HG03520 (cell line): Measurements from ENCODE around the gene ELMO1.

Source experiments
- ATAC-seq: cut with Tn5 transposase; IDR thresholded peaks from one replicate; pipeline ENCODE4 v1.9.1; 2021; ENCODE audit warnings: mild to moderate bottlenecking, moderate library complexity; ENCODE audit not compliant: unreplicated experiment

ELMO1 gene, protein sequence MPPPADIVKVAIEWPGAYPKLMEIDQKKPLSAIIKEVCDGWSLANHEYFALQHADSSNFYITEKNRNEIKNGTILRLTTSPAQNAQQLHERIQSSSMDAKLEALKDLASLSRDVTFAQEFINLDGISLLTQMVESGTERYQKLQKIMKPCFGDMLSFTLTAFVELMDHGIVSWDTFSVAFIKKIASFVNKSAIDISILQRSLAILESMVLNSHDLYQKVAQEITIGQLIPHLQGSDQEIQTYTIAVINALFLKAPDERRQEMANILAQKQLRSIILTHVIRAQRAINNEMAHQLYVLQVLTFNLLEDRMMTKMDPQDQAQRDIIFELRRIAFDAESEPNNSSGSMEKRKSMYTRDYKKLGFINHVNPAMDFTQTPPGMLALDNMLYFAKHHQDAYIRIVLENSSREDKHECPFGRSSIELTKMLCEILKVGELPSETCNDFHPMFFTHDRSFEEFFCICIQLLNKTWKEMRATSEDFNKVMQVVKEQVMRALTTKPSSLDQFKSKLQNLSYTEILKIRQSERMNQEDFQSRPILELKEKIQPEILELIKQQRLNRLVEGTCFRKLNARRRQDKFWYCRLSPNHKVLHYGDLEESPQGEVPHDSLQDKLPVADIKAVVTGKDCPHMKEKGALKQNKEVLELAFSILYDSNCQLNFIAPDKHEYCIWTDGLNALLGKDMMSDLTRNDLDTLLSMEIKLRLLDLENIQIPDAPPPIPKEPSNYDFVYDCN

DNA sequence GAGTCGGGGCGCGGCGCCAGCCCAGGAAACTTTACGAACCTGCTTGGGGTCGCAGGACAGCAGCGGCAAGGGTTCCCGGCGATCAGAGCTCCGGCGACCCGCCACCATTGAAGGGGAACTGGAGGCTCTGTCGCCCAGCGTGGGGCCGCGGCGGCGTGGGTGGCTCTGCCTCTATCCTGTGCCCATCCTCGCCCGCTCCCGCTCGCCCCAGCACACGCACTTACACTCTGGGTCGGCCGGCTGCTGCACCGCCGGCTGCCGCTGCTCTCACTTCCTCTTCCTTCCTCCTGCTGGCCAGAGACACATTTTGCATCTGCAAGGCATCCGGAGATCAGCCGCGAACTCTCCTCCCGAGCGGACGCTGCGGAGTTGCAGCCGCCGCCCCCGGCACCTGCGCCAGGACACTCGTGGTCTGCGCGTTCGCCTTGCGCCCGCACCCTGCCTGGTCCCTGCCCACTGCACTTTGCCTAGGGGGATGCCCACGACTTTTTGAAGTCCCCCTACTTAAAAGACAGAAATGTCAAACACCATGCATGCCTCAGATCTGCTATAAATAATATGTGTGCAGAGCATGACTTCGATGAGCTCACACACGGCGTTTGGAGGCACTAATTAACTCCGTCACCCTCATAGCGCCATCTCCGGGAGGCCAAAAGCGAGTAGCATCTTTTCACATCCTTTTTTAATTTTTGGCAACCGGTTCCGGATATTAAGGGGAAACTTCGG lies at the start of gene ELMO1:
Gene ELMO1 (minus strand): TSS at position 229 of the 726 bp plus-strand sequence. CDS start 106,174 bp downstream, outside the sequence.
- ATAC-seq: peak; percentile 95

- no peak for ATAC-seq
Observed at GRCh38 chr7:37497576-37497975, 48.9 kb upstream of the ELMO1 start.

- ATAC-seq: no peak
Observed at GRCh38 chr7:37495574-37496184, 47.0 kb upstream of the ELMO1 start.

- peak; percentile 77 for ATAC-seq
Observed at GRCh38 chr7:37494926-37495325, 46.3 kb upstream of the ELMO1 start.

DNA sequence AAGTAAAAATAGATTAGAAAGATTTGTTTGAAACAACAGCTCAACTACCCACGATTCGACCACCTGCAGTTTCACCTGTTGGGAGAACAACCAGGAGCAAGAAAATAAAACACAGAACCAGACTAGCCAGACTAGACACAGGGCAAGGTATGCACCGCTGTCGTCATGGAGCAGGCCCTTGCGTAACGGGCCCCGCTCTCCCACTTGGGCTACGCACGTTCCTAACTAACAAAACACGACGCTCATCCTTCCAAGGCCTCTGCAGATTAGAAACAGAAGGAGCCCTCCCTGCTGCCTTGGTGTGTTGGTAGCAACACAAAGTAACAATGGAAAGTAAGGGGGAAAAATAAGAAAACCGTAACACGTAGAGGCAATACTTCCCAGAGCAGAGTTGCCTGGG lies 45.1 kb upstream of the ELMO1 start:
- ATAC-seq: no peak

DNA sequence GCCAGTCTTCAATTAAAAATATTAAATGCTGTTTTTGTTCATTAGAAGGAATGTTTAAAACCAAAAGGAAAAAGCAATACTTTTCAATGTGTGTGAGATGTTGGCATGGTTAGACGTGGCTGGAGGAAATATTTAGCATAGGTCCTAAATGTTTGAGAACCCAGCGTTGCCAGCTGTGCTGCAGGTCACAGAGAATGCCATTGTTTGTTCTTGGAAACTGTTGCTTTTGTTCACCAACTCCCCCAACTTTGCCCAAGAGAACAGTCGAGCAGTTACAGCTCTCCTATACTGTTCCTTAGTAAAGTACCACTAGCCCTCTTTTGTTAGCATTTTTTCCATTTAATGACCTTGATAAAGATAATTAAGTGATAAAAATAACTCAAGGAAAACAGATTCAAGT lies 44.5 kb upstream of the ELMO1 start:
- no peak for ATAC-seq

- ATAC-seq: no peak
Observed at GRCh38 chr7:37491919-37492694, 43.4 kb upstream of the ELMO1 start.

DNA sequence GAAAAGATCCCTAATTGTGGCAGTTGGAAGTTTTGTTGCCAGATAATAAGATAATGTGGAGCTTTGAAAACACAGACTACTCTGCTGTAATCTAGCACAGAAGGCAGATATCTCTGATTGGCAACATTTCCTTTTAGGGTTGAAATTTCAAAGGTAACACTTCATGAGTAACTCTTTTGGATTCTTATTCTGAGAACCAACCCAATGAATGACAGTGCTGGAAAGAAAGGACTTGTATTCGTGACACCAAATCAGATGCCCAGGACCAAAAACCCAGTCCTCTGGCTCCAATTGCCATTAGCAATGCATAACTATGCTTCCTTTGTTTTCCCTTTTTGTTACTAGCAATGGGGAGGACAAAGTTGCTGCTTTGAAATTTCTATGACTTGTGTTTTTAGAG lies 41.0 kb upstream of the ELMO1 start:
- ATAC-seq: no peak

DNA sequence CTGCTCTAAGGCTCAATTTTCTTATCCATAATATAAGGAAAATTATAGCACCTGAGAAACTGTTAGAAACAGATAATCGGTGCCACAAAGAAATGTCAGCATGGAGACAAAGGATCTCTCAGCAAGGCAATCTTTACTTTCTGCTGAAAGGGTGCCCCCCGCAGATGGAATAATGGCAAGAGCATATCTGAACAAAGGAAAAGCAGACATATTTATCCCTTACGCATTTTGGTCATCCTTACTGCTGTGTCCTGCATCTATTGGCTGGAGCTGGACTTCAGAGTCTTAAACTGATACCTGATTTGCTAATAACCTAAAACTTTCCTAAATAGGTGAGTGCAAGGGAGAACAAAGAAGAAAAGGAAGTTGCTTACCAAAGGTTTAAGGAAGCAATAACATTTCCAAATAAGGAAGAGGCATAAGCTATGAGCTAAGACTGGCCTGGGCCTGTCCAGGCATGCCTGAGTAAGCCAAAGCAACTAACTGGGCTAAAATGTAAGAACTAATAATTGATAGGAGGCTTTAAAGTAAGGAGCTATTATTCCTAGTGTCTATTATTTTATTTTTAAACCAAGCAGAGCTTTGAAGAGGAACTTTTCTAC lies 39.6 kb upstream of the ELMO1 start:
- ATAC-seq: no peak

GRCh38 chr7:37484426-37485073 lies 35.9 kb upstream of the ELMO1 start:
- no peak for ATAC-seq

GRCh38 chr7:37483627-37484026 lies 35.0 kb upstream of the ELMO1 start:
- ATAC-seq: no peak

- ATAC-seq: no peak
Observed at GRCh38 chr7:37482953-37483352, 34.3 kb upstream of the ELMO1 start.

DNA sequence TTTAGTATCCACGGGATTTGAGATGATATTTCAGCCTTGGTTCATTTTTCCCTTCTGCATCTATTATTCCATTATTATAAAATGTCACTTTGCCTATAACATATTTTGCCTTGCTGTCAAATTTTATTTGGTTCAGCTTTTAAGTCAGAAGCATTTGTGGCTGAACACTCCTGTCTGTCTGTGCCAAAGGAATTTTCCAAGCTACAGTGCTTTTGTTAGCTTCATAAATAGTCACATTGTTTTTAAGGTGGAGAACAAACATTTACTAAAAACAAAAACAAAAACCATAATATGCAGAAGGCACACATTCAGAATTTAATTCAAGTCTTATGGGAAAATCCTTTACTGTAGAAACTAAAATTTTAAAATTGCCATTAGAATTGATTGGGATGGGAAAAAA lies 33.8 kb upstream of the ELMO1 start:
- ATAC-seq: no peak

DNA sequence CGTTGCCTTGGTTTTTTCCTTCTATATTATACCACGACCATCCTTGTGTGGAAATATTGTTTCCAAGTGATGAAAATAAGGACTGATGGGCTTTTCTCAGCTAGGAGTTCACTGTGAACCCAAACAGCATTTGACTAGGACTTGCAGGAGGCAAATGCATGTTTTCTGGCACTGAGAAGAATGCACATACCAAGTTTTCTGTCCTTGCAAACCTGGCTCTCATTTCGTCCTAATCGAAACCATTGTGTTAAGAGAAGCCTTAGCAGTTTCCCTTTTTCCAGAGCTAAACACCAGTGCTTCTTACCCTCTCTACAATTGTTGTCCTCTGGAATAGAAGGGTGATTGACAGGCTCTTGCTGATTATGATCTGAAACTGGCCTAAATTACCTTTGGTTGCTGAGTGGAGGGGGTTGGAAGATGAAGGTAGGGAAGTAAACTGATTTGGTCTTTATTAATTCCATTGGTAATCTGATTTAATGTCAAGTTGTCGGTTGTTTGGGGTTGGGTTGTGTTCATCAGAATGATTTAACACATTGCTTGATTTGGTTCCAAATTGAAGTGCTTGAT lies 33.1 kb upstream of the ELMO1 start:
- no peak for ATAC-seq

GRCh38 chr7:37481154-37481553 lies 32.5 kb upstream of the ELMO1 start:
- ATAC-seq: no peak

DNA sequence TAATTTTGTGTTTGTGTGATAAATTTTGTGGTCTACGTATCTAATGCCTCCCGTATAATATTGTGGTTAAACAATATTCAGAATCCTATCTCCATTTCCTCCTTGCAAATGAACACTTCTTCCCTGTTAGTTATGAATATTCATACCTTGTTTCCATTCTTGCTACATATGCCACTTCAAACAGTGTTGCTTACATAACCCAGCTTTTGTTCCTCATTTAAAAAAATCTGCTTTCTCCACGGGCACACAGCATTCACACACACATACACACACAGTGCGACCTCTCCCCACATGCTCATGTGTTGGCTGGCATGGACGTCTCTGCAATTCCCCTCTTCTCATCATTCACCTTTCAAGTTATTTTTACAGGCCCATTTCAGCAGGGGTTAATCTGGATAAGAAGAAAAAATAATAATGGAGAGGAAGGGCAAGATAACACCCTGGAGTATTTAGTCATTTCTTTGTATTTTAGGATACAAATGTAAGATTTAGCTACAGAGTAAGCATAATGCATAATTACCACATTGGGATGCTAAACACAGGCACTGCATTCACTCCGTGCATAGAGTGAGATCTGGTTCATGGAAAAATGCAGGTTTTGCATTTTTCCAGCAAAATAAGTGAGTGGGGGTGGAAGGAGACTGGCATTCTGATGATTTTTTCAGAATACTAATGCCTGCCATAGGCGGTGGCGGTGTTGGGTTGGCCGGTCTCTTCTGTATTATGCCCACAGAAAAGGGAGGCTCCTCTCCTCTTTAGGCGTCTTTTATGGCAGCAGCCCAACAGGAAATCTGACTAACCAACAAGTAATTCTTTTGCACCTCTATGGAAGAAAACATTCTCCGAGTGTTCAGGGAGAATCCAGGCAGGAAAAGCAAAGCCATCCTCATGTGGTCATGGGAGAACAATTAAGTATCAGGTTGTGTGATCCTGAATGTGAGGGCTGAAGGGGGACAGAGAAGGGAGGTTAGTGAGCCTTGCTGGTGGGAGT lies 31.7 kb upstream of the ELMO1 start:
- ATAC-seq: no peak

DNA sequence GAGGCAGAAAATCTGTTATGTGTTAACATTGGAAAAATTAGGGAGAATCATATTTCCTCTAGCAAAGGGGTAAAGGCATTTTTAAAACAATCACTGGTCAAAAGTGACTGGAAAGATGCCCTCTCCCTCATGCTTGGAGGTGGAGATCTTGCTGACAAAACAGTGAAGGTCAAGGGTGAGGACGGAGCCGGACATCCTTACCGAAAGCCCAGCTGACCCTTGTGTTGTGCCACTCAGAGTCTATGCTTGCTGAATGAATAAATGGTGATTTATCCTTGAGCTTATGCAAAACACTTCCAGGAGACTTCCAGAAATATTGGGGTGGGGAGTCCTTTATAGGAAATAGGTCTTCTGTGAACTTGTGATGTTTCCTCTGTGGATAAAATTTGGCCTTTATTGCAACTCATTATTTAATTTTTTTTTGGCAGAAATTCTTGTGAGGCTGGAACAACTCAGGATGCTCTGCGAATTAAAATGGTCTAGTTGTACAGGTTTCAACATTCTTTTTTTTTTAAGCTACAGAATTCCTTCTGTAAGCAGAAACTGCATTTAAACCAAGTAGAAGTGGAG lies 28.3 kb upstream of the ELMO1 start:
- ATAC-seq: no peak

- no peak for ATAC-seq
Observed at GRCh38 chr7:37476428-37476827, 27.8 kb upstream of the ELMO1 start.
